Hematopoietic multipotent progenitor cell treated with erythropoietin and hydrocortisone succinate and interleukin-3 and kit ligand, for 15 days (in vitro differentiated cells): ENCODE results near the gene RGS8.

Experiments used
- DNase-seq: peaks from one replicate; pipeline ENCODE4 v3.0.0-alpha.2; 2015; ENCODE audit warnings: low spot score

The RGS8 gene

GRCh38 chr1:182684116-182684828, at the start of gene RGS8:
RGS8 (minus strand) TSS chr1:182684587; CDS start chr1:182669649, 14,938 bp downstream.
- no peak for DNase-seq

- no peak for DNase-seq
These were observed 47.6 kb upstream of the RGS8 start for GRCh38 chr1:182731852-182732575.

GRCh38 chr1:182726912-182727311, 42.5 kb upstream of the RGS8 start:
- no peak for DNase-seq

GRCh38 chr1:182725259-182726255, 41.2 kb upstream of the RGS8 start:
- DNase-seq = no peak

- no peak for DNase-seq
These were observed 39.8 kb upstream of the RGS8 start for GRCh38 chr1:182724215-182724614.

- DNase-seq = no peak
These were observed 38.8 kb upstream of the RGS8 start for GRCh38 chr1:182723200-182723599.

GRCh38 chr1:182721525-182721924, 37.1 kb upstream of the RGS8 start:
- no peak for DNase-seq

- DNase-seq = no peak
These were observed 36.1 kb upstream of the RGS8 start for GRCh38 chr1:182720463-182720862.

GRCh38 chr1:182719553-182719952, 35.2 kb upstream of the RGS8 start:
- DNase-seq = no peak

GRCh38 chr1:182718311-182718710, 33.9 kb upstream of the RGS8 start:
- no peak for DNase-seq

GRCh38 chr1:182716740-182717720, 32.6 kb upstream of the RGS8 start:
- DNase-seq = no peak

- no peak for DNase-seq
These were observed 31.1 kb upstream of the RGS8 start for GRCh38 chr1:182715531-182715930.

- no peak for DNase-seq
These were observed 30.2 kb upstream of the RGS8 start for GRCh38 chr1:182714546-182714945.

GRCh38 chr1:182713939-182714338, 29.6 kb upstream of the RGS8 start:
- no peak for DNase-seq

GRCh38 chr1:182713492-182713891, 29.1 kb upstream of the RGS8 start:
- DNase-seq = no peak

- no peak for DNase-seq
These were observed 25.5 kb upstream of the RGS8 start for GRCh38 chr1:182709855-182710254.

- DNase-seq = no peak
These were observed 24.9 kb upstream of the RGS8 start for GRCh38 chr1:182709225-182709764.

- no peak for DNase-seq
These were observed 22.7 kb upstream of the RGS8 start for GRCh38 chr1:182707122-182707521.

GRCh38 chr1:182704677-182705076, 20.3 kb upstream of the RGS8 start:
- no peak for DNase-seq

GRCh38 chr1:182703539-182703938, 19.2 kb upstream of the RGS8 start:
- DNase-seq = no peak
